AG09319 (cell line): ENCODE results near the gene RAD51B.

Experiments used
- DNase-seq: peaks from one replicate; pipeline ENCODE4 v3.0.0-alpha.2; 2010; ENCODE audit warnings: low read depth; ENCODE audit errors: extremely low read depth
- TF ChIP-seq, protein P1 (sequence below): IDR thresholded peaks from 2 replicates; pipeline ENCODE4 v1.5.1; 2011; ENCODE audit warnings: low read depth, mild to moderate bottlenecking, inconsistent platforms, low read length, moderate library complexity

The RAD51B gene

GRCh38 chr14:68450391-68451120 is 631.0 kb downstream of the RAD51B start:
- no peak for DNase-seq
- TF ChIP-seq, protein P1, sequence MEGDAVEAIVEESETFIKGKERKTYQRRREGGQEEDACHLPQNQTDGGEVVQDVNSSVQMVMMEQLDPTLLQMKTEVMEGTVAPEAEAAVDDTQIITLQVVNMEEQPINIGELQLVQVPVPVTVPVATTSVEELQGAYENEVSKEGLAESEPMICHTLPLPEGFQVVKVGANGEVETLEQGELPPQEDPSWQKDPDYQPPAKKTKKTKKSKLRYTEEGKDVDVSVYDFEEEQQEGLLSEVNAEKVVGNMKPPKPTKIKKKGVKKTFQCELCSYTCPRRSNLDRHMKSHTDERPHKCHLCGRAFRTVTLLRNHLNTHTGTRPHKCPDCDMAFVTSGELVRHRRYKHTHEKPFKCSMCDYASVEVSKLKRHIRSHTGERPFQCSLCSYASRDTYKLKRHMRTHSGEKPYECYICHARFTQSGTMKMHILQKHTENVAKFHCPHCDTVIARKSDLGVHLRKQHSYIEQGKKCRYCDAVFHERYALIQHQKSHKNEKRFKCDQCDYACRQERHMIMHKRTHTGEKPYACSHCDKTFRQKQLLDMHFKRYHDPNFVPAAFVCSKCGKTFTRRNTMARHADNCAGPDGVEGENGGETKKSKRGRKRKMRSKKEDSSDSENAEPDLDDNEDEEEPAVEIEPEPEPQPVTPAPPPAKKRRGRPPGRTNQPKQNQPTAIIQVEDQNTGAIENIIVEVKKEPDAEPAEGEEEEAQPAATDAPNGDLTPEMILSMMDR, result no peak

- TF ChIP-seq, protein P1, result no peak
- DNase-seq, result peak; percentile 79
Observed at GRCh38 chr14:68451696-68452373, 632.3 kb downstream of the RAD51B start.

GRCh38 chr14:68458253-68458652 is 638.7 kb downstream of the RAD51B start:
- DNase-seq, result no peak

DNA sequence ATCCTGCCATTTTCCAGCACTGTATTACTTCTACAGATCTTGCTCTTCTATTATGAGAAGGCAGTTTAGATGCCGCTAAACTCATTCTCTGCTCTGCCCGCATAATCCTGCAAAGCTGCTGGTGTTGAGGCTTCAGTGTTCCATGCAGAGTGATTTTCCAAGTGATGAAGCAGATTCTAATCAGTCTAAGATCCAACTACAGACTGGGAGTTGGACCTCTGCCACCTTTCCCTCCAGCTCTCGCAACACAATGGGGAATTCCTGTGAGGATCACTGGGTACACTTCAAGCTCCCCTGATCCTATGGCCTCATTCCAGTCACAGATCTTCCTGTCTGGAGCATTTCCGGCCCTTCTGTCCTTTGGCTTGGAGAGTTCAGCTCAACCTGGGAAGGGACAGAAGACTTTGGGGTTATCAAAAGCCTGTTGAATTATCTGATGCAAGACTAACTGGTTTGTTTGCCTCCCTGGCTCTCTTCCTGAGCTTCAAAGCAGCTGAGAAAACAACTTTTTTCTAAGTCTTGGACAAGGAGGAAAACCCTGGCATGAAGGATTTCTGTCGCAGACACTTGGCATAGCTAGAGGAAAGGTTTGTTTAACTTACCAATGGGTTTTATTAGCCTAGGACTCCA is 639.4 kb downstream of the RAD51B start:
- TF ChIP-seq, protein P1, result no peak
- DNase-seq, result peak; percentile 71

More at GRCh38 chr14:68458253-68458652, 638.7 kb downstream of the RAD51B start:
- TF ChIP-seq, protein P1, result no peak

DNA sequence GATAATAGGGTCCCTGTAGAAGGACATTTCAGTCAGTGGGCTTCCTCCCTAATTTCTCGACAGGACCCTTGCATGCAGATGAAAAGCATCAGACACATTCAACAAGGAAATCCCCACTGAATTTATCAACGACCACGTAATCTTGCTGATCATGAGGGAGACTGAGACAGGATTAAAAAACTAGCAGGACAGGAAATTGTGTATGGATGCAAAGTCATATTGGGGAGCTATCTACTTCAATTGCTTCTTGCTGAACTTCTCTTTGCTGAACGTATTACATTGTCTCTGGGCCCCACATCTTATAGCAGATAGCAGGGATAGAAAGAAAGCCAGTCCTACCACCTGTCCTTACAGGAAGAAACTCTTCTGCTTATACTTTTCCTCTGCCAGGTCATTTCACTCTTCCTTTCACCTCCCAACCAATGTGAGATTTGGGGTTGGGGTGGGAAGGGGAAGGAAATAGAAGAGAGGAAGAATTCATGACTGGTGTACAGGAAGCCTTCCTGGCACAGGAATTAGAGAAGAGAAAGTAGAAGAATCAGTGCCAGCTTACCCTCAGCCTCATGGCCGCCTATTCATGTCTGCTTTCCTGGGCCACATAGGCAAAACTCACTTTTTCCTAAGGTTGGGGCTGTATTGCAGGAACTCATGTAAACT is 640.0 kb downstream of the RAD51B start:
- TF ChIP-seq, protein P1, result no peak
- DNase-seq, result no peak

- DNase-seq, result no peak
- TF ChIP-seq, protein P1, result no peak
Observed at GRCh38 chr14:68460541-68460940, 641.0 kb downstream of the RAD51B start.
